Omental fat pad (tissue), 4 donors: ENCODE data around the gene RBFOX2. TPM values are rescaled to one million over a fixed set of nuclear protein-coding genes. Genes with fewer than 3 reads are reported as not detected.
"Not testable (repeated sequence)": the region's sequence is repeated elsewhere in the genome, so short reads cannot be mapped to it uniquely, and the experiment has no call there.

Source experiments
- ATAC-seq: fragments of 150-250 bp; one replicate; pipeline ENCODE4 v1.9.1; 2016; ENCODE audit warnings: mild to moderate bottlenecking, moderate library complexity; ENCODE audit not compliant: low FRiP score
- DNase-seq: peaks from one replicate; pipeline ENCODE4 v3.0.0-alpha.2; 2019; ENCODE audit warnings: low spot score
- total RNA-seq, 4 donors: library from RNA; depleted of rRNA; stranded (reverse); fragments of >200 nt; gene quantifications; one replicate each; pipeline ENCODE4 v1.1.0, GENCODE V29; 2016
- TF ChIP-seq, protein P1 (sequence below), 3 donors: fragments of 450-650 bp; IDR thresholded peaks; one replicate each; pipeline ENCODE4 v1.5.1; 2016 to 2017; ENCODE audit warnings: antibody characterized with exemption in 3 of 3, mild to moderate bottlenecking in 3 of 3, moderate library complexity in 2 of 3

The RBFOX2 gene
- total RNA-seq, 4 donors from 2014 or later: 41.2 to 80.7 (median 60.1) TPM

DNA sequence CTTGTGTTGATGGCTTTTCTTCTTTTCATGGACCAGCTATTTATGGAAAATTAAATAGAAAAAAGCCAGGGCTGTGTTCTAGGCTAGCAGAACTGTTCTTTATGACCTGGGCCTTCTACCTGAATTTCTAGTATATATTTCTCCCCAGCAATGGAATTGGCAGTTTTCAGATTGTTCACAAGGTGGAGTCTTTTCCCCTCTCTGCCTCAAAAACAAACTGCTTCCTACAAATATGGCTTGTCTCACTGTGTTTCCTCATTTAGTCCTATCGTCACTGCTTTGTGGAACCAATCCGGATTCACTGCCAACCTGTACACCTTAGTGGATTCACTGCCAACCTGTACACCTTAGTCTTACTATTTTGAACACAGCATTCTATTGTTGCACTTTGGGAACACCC lies 316.0 kb downstream of the RBFOX2 start:
- ATAC-seq: no peak
- no peak for DNase-seq

DNA sequence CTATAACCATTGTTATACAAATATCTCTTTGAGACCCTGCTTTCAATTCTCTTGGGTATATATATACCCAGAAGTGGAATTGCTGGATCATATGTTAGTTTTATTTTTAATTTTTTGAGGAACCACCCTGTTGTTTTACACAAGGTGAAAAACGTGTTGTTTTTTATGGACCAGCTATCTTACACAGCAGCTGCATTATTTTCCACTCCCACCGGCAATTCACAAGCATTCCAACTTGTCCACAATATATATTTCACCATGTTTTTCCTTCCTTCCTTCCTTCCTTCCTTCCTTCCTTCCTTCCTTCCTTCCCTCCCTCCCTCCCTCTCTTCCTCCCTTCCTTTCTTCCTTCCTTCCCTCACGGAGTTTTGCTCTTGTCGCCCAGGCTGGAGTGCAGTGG lies 317.3 kb downstream of the RBFOX2 start:
- DNase-seq: no peak
- ATAC-seq: no peak
- TF ChIP-seq, protein P1, sequence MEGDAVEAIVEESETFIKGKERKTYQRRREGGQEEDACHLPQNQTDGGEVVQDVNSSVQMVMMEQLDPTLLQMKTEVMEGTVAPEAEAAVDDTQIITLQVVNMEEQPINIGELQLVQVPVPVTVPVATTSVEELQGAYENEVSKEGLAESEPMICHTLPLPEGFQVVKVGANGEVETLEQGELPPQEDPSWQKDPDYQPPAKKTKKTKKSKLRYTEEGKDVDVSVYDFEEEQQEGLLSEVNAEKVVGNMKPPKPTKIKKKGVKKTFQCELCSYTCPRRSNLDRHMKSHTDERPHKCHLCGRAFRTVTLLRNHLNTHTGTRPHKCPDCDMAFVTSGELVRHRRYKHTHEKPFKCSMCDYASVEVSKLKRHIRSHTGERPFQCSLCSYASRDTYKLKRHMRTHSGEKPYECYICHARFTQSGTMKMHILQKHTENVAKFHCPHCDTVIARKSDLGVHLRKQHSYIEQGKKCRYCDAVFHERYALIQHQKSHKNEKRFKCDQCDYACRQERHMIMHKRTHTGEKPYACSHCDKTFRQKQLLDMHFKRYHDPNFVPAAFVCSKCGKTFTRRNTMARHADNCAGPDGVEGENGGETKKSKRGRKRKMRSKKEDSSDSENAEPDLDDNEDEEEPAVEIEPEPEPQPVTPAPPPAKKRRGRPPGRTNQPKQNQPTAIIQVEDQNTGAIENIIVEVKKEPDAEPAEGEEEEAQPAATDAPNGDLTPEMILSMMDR (IDR thresholded peaks at IDR 0.05): no peak

More for the DNA sequence above, 316.0 kb downstream of the RBFOX2 start:
- TF ChIP-seq, protein P1 (IDR thresholded peaks at IDR 0.05): no peak

DNA sequence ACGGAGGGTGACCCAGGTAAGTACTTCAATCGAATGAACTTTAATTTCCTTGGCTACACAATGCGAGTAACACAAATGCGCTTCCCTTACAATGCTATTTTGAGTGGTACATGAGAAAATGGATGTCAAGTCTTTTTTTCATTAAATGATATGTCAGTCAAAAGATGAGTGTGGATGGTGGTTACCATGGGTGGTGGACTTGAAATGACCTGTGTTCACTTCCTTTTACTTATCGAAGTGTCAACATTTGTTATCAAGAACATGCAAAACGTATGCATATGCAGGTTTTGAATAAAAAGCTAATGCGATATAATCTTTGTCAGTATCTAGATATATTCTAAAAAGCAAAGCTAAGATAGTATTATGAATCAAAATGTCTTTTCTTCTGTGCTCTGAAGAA lies 319.7 kb downstream of the RBFOX2 start:
- ATAC-seq (no peak), DNase-seq (no peak)
- TF ChIP-seq, protein P1 (IDR thresholded peaks at IDR 0.05): no peak

DNA sequence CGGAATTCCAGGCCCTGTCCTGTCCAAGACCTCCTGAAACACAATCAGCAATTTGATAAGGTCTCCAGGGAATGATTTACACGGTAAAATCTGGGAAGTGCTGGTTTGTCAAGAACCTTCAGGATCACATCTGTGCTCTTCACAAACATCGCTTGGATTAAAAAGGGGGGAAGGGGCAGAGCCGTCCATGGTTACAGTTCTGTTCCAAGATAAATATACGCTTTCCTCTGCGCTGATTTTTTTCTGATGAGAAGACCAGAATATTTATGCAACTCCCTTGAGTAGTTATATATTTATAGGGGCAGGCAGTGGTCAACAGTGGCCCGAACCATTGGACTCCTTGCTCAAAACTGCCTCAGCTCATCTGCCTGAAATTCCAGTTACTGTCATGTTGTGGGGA lies 320.2 kb downstream of the RBFOX2 start:
- TF ChIP-seq, protein P1 (IDR thresholded peaks at IDR 0.05): no peak
- ATAC-seq (no peak), DNase-seq (no peak)

DNA sequence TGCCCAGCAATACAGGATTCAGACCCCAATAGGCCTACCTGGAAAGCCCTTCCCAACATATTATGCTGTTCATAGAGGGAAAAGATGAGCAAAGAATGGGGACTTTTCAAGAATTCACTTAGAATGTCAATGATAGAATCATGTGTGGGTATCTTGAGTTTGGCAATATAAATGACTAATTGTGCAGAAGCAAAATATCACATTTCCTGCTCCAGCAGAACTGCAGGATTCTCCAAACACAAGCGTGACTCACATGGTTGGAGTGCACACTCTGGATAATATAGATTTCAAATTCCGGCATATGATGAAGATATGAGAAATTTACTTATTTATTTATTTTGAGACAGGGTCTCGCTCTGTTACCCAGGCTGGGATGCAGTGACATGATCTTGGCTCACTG lies 323.5 kb downstream of the RBFOX2 start:
- TF ChIP-seq, protein P1 (IDR thresholded peaks at IDR 0.05): no peak
- DNase-seq (no peak), ATAC-seq (no peak)

DNA sequence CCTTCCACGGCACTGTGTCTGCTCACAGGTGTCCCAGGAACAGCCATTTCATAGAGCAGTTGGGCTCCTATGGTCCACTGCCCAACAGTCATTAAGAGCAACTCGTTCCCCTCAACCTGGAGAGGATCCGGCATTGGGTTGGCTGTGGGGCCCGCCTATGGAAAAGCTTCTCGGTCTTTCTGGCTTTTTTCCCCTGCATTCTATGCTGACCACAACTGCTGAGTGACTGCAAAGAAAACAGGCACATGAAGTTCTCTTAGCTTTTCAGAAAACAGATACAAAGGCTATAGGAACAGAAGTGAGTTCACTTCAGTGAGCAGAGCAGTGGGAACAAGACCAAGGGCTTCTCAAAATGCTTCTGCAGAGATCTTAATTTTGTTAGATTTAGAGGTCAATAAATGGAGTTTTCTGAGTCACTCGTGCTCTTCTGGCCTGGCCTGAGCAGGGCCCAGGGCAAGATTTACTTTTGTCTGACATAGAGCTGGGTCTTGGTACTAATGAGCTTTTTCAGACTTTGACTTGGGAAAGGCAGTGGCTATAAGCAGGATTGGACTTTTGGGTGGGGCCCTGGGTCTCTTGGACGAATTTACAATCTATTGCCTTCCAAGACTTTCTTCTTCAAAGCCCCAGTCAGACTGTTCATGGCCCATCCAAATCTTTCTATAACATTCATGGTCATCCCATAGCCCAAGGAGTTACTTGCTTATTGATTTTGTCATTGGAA lies 324.6 kb downstream of the RBFOX2 start:
- ATAC-seq: no peak
- no peak for DNase-seq
- TF ChIP-seq, protein P1 (IDR thresholded peaks at IDR 0.05): no peak

DNA sequence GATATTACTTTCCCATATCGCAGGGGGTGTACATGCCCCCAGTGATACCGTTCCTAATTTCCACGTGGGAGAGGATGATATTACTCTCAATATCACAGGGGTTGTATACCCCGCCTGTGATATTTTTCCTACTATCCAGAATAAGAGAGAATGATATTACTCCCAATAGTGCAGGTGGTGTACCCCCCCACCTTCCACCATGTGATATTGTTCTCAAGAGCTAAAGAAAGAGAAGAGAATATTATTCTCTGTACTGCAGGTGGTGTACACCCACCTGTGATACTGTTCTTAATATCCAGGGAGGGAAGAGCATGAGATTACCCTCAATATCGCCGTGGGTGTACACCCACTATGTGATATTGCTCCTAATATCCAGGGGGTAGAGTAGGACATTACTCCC lies 328.8 kb downstream of the RBFOX2 start:
- not testable (repeated sequence) for DNase-seq, ATAC-seq
